ENCODE data around the gene CYGB.

The CYGB gene

DNA sequence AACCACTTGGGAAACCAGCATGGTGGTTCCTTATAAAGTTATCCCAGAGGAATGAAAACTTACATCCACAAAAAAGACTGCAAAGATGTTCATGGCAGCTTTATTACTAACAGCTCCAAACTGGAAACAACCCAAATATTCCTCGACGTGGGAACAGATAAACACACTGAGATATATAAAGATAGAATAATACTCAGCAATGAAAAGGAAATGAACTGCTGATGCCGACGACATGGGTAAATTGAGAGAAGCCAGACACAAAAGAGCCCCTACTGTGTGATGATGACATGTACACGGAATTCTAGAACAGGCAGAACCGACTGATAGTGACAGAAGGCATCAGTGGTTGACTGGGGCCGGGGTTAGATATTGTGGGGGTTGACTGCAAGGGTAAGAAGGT lies 12.0 kb upstream of the CYGB start:
- TF ChIP-seq, protein P1, sequence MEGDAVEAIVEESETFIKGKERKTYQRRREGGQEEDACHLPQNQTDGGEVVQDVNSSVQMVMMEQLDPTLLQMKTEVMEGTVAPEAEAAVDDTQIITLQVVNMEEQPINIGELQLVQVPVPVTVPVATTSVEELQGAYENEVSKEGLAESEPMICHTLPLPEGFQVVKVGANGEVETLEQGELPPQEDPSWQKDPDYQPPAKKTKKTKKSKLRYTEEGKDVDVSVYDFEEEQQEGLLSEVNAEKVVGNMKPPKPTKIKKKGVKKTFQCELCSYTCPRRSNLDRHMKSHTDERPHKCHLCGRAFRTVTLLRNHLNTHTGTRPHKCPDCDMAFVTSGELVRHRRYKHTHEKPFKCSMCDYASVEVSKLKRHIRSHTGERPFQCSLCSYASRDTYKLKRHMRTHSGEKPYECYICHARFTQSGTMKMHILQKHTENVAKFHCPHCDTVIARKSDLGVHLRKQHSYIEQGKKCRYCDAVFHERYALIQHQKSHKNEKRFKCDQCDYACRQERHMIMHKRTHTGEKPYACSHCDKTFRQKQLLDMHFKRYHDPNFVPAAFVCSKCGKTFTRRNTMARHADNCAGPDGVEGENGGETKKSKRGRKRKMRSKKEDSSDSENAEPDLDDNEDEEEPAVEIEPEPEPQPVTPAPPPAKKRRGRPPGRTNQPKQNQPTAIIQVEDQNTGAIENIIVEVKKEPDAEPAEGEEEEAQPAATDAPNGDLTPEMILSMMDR (IDR thresholded peaks at IDR 0.05; ENCODE audit: control insufficient read depth, extremely low read depth, insufficient read depth), result no peak
- DNase-seq (ENCODE audit: low read depth), result no peak
- H3K4me3 ChIP-seq (ENCODE audit: low read depth, low read length), result no peak overlapping the region

DNA sequence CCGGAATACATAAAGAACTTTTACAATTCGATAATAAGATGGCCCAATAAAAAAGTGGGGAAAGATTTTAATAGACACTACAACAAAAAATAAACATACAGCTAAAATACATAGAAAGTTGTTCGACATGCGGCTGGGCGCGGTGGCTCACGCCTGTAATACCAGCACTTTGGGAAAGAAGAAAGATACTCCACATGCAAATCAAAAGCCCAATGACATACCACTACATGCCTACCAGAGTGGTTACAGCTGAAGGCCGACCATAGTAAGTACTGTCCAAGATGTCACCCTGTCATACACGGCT lies 11.7 kb upstream of the CYGB start:
- TF ChIP-seq, protein P1 (IDR thresholded peaks at IDR 0.05; ENCODE audit: control insufficient read depth, extremely low read depth, insufficient read depth), result no peak
- H3K4me3 ChIP-seq (ENCODE audit: low read depth, low read length), result no peak overlapping the region
- peak; percentile 56 for DNase-seq (ENCODE audit: low read depth)

DNA sequence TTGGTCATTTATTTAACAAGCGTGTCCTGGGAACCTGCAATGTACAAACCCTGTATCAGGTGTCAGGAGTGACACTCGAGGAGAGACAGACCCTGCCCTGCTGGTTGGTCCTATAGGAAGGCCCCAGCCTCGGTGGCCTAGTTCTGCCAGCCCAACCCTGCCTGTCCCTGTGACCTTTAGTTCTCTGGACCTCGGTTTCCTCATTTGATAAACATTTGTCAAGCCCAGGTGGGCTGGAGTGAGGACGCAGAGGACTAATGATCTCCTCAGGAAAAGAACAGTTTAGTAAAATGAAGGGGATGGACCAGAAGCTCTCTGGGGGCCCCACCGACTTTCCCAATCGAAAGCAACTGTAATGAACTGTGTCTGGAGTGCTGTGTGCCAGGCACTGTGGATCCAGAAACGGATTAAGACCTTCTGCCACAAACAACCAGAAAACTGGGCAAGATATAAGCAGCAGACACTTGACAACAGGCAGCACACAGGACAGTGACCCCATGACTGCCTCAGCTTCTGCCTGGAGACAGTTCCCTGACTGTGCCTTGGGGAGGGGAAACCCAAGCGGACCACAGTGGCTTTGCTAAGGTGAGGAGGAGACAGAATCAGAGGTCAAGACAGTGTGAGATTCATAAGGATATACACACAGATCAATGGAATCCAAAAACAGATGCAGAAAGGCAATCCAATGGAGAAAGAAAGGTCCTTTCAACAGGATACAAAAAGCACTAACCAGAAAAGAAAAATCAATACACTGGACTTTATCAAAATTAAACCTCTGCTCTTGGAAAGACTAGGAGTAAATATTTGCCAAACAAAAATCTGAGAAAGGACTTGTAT lies 11.1 kb upstream of the CYGB start:
- H3K4me3 ChIP-seq (ENCODE audit: low read depth, low read length), result no peak overlapping the region
- TF ChIP-seq, protein P1 (IDR thresholded peaks at IDR 0.05; ENCODE audit: control insufficient read depth, extremely low read depth, insufficient read depth), result no peak
- DNase-seq (ENCODE audit: low read depth), result no peak

DNA sequence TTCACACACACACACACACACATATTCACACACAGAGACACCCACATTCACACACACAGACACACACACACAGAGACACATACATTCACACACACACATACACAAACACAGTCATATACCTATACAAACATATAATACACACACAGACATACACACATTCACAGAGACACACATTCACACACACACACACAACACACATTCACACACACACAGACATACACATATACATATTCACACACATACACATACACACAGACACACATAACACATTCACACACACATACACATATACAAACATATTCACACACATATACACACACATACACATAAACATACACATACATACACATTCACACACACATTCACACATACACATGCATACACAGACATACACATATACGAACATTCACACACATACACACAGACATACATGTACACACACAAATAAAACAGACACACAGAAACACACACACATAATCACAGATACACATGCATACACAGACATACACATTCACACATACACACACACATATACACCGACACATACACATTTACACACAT lies 10.2 kb upstream of the CYGB start:
- DNase-seq (ENCODE audit: low read depth), result no peak

DNA sequence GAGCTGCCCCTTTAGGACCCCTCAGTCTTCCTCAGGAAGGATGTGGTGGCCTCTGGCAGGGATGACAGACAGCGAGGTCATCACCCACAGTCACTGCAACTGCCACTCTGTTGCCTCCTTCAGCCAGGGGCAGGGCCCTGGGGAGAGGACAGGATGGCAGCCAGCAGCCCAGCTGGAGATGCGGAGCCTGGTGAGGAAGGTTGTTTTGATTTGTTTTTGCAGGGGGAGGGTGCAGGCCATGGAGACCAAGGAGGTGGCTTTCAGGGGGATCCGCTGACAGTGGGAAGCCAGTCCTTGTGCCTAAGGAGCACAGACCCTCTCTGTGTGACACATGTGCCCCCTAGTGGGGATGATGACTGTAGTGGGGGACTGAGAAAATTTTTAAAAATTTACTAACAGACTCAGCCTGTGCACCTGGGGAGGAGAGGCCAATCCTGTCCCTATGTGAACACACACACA lies 9.7 kb upstream of the CYGB start:
- TF ChIP-seq, protein P1 (IDR thresholded peaks at IDR 0.05; ENCODE audit: control insufficient read depth, extremely low read depth, insufficient read depth), result peak; percentile 58
- no peak overlapping the region for H3K4me3 ChIP-seq (ENCODE audit: low read depth, low read length)
- DNase-seq (ENCODE audit: low read depth), result no peak

More for the DNA sequence above, 10.2 kb upstream of the CYGB start:
- H3K4me3 ChIP-seq (ENCODE audit: low read depth, low read length), result no peak overlapping the region
- TF ChIP-seq, protein P1 (IDR thresholded peaks at IDR 0.05; ENCODE audit: control insufficient read depth, extremely low read depth, insufficient read depth), result no peak

DNA sequence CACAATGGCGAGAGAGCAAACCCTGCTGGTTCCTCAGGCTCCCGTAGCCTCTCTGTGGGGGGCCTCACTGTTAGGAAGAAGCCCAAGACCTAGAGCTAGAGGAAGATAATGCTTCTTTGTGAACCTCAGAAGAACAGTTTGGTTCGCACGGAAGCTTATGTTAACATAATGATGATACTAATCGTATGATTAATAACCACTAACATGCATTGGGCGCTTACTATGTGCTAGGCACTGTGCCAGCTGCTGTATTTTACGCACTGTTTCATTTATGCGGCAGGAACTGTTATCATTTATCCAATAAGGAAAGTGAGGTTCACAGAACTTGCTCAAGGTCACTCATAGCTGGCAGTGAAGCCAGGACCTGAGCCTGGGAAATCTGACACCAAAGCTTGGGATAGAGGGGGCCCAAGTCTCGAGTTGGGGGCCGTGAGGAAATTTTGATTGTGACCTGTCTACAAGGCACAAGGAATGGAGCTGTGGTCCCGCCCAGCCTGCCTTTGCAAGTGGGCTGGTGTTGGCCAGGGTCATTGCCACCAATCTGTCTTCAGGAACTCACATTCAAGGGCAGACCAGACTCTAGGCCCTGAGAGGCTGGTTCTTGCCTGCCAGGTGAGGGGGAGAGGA lies 9.2 kb upstream of the CYGB start:
- DNase-seq (ENCODE audit: low read depth), result no peak
- TF ChIP-seq, protein P1 (IDR thresholded peaks at IDR 0.05; ENCODE audit: control insufficient read depth, extremely low read depth, insufficient read depth), result no peak
- no peak overlapping the region for H3K4me3 ChIP-seq (ENCODE audit: low read depth, low read length)
